Loucy (cell line): Measurements from ENCODE around the gene GABRR3.
A peak's percentile ranks its signal among the peaks of the same experiment; 100 is the strongest.

ENCODE experiments used
- CTCF ChIP-seq: fragments of 200-600 bp; sonication (generic); conservative IDR thresholded peaks from 2 replicates; pipeline ENCODE4 v1.5.1; 2014; ENCODE audit warnings: mild to moderate bottlenecking, antibody characterized with exemption, low read length
- EZH2phosphoT487 ChIP-seq: fragments of 200-600 bp; IDR thresholded peaks from 2 replicates; pipeline ENCODE4 v1.6.1; 2018; ENCODE audit warnings: antibody characterized with exemption, mild to moderate bottlenecking, moderate library complexity, borderline replicate concordance

DNA sequence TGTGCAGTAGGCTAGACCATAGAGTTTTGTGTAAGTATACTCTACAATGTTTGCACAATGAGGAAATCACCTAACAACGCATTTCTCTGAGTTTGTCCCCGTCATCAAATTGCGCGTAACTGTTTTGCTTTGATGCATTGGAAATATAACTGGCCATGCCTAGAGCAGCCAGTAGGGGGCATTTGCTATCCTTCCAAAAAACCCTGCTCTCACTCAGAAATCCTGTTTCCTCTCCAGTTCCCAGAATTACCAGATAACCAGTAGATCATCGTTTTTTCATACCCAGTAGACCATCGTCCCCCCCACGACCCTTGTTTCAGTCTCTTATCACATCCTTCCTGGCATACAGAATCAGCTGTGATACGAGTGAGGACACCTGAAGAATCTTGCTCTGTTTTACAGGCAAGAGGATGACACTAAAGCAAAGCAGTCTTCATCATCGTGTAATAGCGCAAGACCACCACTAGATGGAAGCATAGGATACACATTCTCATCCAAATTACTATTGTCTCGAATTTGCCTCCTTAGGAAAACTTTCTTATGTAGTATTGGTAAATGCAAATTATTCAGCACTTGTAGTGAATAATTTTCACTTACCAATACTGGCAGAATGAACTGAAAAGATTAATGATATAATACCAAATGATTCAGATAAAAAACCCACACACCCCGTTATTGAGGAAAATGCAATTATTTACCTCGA is 4.4 kb upstream of the GABRR3 start:
- TF ChIP-seq CTCF (peak; percentile 99), EZH2phosphoT487 (no peak)
